Keratinocyte (primary cell): ENCODE results near the gene NEK9. TPM values are rescaled to one million over a fixed set of nuclear protein-coding genes. Genes with fewer than 3 reads are reported as not detected.

Experiments used
- DNase-seq: peaks from one replicate; pipeline ENCODE4 v3.0.0-alpha.2; 2011; ENCODE audit warnings: low read depth, missing footprints, low spot score
- FAIRE-seq: peaks from 2 replicates; lab custom pipeline; 2011; peaks lifted over from hg19 to GRCh38; lab: Jason Lieb, UNC
- H2AFZ ChIP-seq: 2 replicates; pipeline ENCODE4 v1.6.0; 2012; ENCODE audit warnings: low read length, control low read depth, inconsistent platforms; ENCODE audit not compliant: control insufficient read depth
- H3K27ac ChIP-seq: 2 replicates; pipeline ENCODE4 v1.5.1; 2011; ENCODE audit warnings: low read length; ENCODE audit not compliant: control insufficient read depth, insufficient read depth
- H3K27me3 ChIP-seq: 3 replicates; pipeline ENCODE4 v1.6.0; 2011; ENCODE audit warnings: low read length; ENCODE audit not compliant: control insufficient read depth, insufficient read depth; ENCODE audit errors: extremely low read depth
- H3K36me3 ChIP-seq, 2 experiments: 2 replicates in 1 of 2; 3 replicates in 1 of 2; pipeline ENCODE4 v1.5.1; 2011; ENCODE audit warnings: low read length in 2 of 2, mild to moderate bottlenecking in 1 of 2; ENCODE audit not compliant: control insufficient read depth in 2 of 2, insufficient read depth in 2 of 2; ENCODE audit errors: extremely low read depth in 1 of 2
- H3K4me1 ChIP-seq: 3 replicates; pipeline ENCODE4 v1.5.1; 2011; ENCODE audit warnings: low read length; ENCODE audit not compliant: control insufficient read depth, insufficient read depth; ENCODE audit errors: extremely low read depth
- H3K4me2 ChIP-seq: 3 replicates; pipeline ENCODE4 v1.6.0; 2011; ENCODE audit warnings: low read depth, low read length; ENCODE audit not compliant: control insufficient read depth, insufficient read depth; ENCODE audit errors: extremely low read depth
- H3K4me3 ChIP-seq, 3 experiments: fragments of 200-600 bp in 1 of 3; sonication (generic) in 1 of 3; 2 replicates in 2 of 3; 3 replicates in 1 of 3; pipeline ENCODE4 v1.5.1; 2011 to 2016; ENCODE audit warnings: low read length in 3 of 3, mild to moderate bottlenecking in 3 of 3, control low read depth in 2 of 3, inconsistent platforms in 1 of 3, low read depth in 1 of 3, mixed read lengths in 1 of 3, mixed run types in 1 of 3, moderate library complexity in 1 of 3; ENCODE audit not compliant: control insufficient read depth in 2 of 3, insufficient read depth in 2 of 3; ENCODE audit errors: extremely low read depth in 1 of 3
- H3K79me2 ChIP-seq: 2 replicates; pipeline ENCODE4 v1.6.0; 2012; ENCODE audit warnings: low read length; ENCODE audit not compliant: control insufficient read depth, insufficient read depth
- H3K9ac ChIP-seq: 3 replicates; pipeline ENCODE4 v1.6.0; 2011; ENCODE audit warnings: low read length; ENCODE audit not compliant: control insufficient read depth, insufficient read depth; ENCODE audit errors: extremely low read depth
- H3K9me1 ChIP-seq: 3 replicates; pipeline ENCODE4 v1.6.0; 2011; ENCODE audit warnings: low read length; ENCODE audit not compliant: control insufficient read depth, insufficient read depth; ENCODE audit errors: extremely low read depth
- H3K9me3 ChIP-seq: 2 replicates; pipeline ENCODE4 v1.5.1; 2012; ENCODE audit warnings: low read depth, low read length; ENCODE audit not compliant: control insufficient read depth
- H4K20me1 ChIP-seq: 3 replicates; pipeline ENCODE4 v1.6.0; 2011; ENCODE audit warnings: low read length; ENCODE audit not compliant: control insufficient read depth, insufficient read depth; ENCODE audit errors: extremely low read depth
- CTCF ChIP-seq, 3 experiments: IDR thresholded peaks in 1 of 3; conservative IDR thresholded peaks in 1 of 3; optimal IDR thresholded peaks in 1 of 3; 2 replicates in 2 of 3; 3 replicates in 1 of 3; pipeline versions ENCODE3 to v1.5.1; 2011; ENCODE audit warnings: low read length in 3 of 3, mild to moderate bottlenecking in 3 of 3, moderate library complexity in 2 of 3, control low read depth in 1 of 3, inconsistent platforms in 1 of 3; ENCODE audit not compliant: insufficient read depth in 2 of 3; ENCODE audit errors: extremely low read depth in 1 of 3
- EZH2 ChIP-seq: IDR thresholded peaks from one replicate; pipeline ENCODE4 v1.6.1; 2012; ENCODE audit warnings: inconsistent platforms, mild to moderate bottlenecking, low read length, moderate library complexity
- dilution Hi-C: fragments of 300-500 bp; cut with MboI; formaldehyde crosslinking; loops from one replicate; pipeline ENCODE4 v1.7.0; 2020; ENCODE audit warnings: low sequenced_read_pairs; ENCODE audit not compliant: extremely low pct_ligation_motif_present
- polyA plus RNA-seq, 5 experiments: library from polyadenylated mRNA; depleted of rRNA in 3 of 5; stranded (reverse) in 3 of 5; stranded (forward) in 1 of 5; unstranded in 1 of 5; fragments of >200 nt; gene quantifications; 1 replicate in 1 of 5; 2 replicates in 3 of 5; 3 replicates in 1 of 5; pipeline versions ENCODE4 v1.2.1 to v1.2.3, GENCODE V29; 2011 to 2012; ENCODE audit warnings: missing spikeins in 2 of 5, low read depth in 1 of 5, low replicate concordance in 1 of 5

The NEK9 gene
- polyA plus RNA-seq, 1 donor (not counting 4 experiments of a cell fraction or from before 2014, with no cell fraction given): 43.7 TPM

GRCh38 chr14:75050852-75051555, 75.8 kb downstream of the NEK9 start, which contains the start of gene MLH3:
TSS of gene MLH3 (minus strand) at chr14:75051467. CDS start at chr14:75049655, 1,812 bp downstream.
- H3K9me1 ChIP-seq: no peaks in the 10 kb centered on the region

GRCh38 chr14:75049731-75050201, 77.1 kb downstream of the NEK9 start:
- Histone ChIP-seq H3K9ac (no peak overlapping the region), H3K27ac (no peak overlapping the region), H3K4me2 (peak overlapping the region; percentile 84), H3K4me1 (peaks cover 21% of the 10 kb centered on the region), H2AFZ (no peak overlapping the region), H4K20me1 (no peaks in the 10 kb centered on the region), H3K4me3 (no peak overlapping the region), H3K27me3 (no peaks in the 10 kb centered on the region), H3K36me3 (peaks cover 3 to 8% of the 10 kb centered on the region in 2 experiments), H3K9me3 (no peaks in the 10 kb centered on the region), H3K9me1 (no peaks in the 10 kb centered on the region), H3K79me2 (peaks cover 3% of the 10 kb centered on the region)
- dilution Hi-C loops: no loop called here
- DNase-seq (no peak), FAIRE-seq (no peak)
- TF ChIP-seq EZH2 (no peak), CTCF (optimal IDR thresholded peaks at IDR 0.05 in 1 of 3, IDR thresholded peaks at IDR 0.05 in 1 of 3, conservative IDR thresholded peaks at IDR 0.05 in 1 of 3; ENCODE audit: extremely low read depth in 1 of 3, insufficient read depth in 2 of 3, low read length in 3 of 3) (no peak)

More at GRCh38 chr14:75050852-75051555, 75.8 kb downstream of the NEK9 start, which contains the start of gene MLH3:
- no peaks in the 10 kb centered on the region for H3K27me3 ChIP-seq
- no peaks in the 10 kb centered on the region for H4K20me1 ChIP-seq
- TF ChIP-seq CTCF (optimal IDR thresholded peaks at IDR 0.05 in 1 of 3, IDR thresholded peaks at IDR 0.05 in 1 of 3, conservative IDR thresholded peaks at IDR 0.05 in 1 of 3; ENCODE audit: extremely low read depth in 1 of 3, insufficient read depth in 2 of 3, low read length in 3 of 3) (peak in 1 of 3 experiments; percentile 14), EZH2 (no peak)
- no peaks in the 10 kb centered on the region for H3K9me3 ChIP-seq
- peak within 1 kb of the TSS; percentile 84 for H3K4me2 ChIP-seq
- DNase-seq (no peak), FAIRE-seq (peak; percentile 39)
- peak within 1 kb of the TSS; percentile 66 for H3K9ac ChIP-seq
- peak within 1 kb of the TSS; percentile 40 to 66 (median 52) for H3K4me3 ChIP-seq
- dilution Hi-C loops: no loop called here
- peak within 1 kb of the TSS; percentile 34 for H2AFZ ChIP-seq
- H3K79me2 ChIP-seq: peaks cover 3% of the 10 kb centered on the region
- peaks cover 3 to 8% of the 10 kb centered on the region in 2 experiments for H3K36me3 ChIP-seq
- peaks cover 20% of the 10 kb centered on the region for H3K4me1 ChIP-seq
- H3K27ac ChIP-seq: peak within 1 kb of the TSS; percentile 40
